Effector CD4-positive, alpha-beta T cell (primary cell): ENCODE measurements around the gene ERCC2.

Source experiments
- DNase-seq: peaks from one replicate; pipeline ENCODE4 v3.0.0-alpha.2; 2020

Gene ERCC2

DNA sequence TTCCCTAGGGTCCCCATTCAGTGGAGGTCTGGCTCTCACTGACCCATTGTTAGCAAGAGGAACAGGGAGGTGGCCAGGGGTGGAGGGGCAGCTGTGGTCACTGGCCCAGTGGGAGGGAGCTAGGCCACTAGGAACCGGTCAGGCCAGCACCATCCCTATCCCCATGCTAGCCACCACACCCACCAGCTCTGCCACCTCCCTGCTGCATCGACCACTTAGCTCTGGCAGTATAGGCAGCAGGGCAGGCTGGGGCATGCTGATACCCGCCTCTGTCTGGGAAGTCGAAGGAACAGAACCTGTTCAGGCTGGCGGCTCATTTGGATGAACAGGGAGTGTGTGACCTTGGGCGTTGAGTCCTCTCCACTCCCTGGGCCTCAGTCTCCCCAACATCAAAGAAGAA is 29.8 kb upstream of the ERCC2 start:
- DNase-seq: no peak

DNA sequence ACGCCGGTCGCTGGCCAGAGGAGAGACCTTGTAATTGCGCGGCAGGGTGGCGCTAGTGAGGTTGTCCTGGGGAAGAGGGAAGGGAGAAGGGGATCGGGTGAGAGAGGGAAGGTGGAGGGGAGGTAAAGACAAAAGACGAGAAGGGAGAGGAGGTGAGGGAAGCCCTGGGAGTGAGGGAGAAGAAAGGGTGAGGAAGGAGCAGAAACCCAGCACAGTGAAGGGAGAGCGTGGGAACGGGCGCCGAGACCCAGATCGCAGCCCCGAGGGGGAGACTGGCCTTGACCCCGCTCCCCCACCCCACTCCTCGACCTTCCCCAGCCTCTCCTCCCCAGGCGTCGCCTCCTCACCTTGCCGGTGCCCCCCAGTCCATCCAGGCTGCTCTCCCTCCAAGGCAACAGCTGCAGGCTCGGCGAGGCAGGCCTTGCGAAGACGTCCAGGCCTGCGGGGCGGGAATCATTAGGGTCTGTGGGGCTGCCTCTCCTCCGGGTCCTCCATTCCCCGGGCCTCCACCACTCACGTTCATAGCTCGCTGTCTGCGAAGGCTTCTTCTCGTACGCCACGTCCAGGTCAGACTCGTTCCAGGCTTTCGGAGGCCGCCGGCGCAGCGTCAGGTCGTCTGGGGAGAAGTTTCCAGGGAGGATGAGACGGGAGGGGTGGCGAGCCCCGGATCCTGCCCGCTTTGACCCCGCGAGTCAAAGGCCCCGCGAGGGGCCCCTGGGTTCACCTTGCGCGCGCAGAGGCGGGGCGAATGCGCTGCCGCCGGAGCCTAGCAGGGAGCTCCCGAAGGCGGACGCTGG is 25.6 kb upstream of the ERCC2 start:
- no peak for DNase-seq

DNA sequence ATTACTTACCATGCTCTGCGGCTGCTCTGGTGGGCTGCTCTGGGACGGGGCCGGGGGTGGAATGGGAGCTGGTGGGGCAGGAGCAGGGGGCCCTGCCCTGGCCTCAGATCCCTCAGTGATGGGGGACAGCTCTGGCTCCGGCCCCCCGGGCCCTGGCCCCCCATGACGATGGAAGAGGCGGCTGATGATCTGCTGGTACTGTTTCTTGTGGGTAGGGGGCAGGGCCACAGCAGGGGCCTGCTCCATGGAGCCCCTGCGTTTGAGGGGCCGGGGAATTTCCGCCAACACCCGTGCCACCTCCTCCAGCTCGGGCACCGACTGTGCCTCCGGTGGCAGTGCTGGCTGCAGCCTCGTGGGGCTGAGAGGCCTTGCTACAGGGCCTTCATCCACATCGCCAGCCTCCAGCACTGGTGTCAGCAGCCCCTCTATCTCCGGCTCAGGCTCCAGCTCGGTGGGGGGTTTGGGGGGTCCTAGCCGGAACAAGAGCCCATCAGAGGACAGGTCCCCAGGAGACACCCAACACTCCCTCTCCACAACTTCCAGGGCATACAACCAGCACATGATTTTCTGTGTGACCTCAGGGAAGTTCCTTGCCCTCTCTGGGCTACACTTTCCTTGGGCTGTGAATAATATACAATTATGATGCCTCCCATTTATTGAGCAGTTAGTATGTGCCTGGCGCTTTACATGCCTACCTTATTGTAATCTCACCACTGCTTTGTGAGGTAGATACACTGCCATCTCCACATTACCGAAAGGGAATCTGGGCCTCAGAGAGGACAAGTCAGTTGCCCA is 21.7 kb upstream of the ERCC2 start:
- no peak for DNase-seq

DNA sequence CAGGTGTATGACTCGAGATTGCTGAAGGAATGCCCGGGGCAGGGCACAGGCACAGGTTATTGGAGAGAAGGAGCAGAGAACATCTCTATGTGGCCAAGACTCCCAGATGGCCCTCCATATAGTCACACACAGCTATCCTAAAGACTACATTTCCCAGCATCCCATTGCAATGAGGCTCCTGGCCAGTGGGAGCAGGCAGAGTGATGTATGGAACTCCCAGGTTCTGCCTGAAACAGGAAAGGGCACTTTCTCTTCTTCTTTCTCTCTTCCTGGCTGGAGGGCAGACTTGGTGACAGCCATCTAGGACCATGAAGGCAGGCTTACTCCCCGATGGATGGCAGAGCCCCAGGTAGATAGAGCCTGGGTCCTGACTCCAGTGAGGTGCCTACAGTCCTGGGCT is 21.0 kb upstream of the ERCC2 start:
- no peak for DNase-seq

DNA sequence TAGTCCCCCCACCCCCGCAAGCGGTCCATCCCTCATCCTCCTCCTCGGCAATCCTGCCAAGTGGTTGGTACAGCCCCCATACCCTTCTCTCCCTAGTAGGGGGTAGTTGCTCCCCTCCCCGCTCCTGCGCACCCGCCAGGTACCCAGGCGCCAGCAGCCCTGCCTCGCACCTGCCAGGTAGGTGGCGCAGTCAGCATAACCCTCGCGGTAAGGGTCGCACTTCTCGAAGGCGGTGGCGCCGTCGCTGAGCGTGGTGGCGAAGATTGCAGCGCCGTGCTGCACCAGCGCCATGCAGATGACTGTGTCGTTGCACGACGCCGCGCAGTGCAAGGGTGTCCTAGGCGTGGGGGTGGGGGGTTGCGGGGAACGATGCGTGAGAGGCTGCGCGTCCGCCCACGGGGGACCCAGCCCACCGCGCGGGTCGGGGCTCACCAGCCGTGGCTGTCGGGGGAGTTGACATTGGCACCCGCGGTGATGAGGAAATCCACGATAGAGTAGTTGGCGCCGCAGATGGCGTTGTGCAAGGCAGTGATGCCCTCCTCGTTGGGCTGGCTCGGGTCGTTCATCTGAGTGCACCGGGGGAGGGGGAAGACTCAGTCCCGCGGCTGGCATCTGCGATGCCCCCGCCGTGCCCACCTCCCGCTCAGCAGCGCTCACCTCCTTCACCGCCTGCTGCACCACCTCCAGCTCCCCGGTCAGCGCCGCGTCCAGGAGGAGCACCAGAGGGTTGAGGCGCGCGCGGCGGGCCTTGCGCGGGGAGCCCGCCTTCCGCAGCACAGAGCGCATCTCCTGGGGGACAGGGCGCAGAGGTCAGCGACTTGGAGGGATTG is 15.2 kb upstream of the ERCC2 start:
- no peak for DNase-seq

DNA sequence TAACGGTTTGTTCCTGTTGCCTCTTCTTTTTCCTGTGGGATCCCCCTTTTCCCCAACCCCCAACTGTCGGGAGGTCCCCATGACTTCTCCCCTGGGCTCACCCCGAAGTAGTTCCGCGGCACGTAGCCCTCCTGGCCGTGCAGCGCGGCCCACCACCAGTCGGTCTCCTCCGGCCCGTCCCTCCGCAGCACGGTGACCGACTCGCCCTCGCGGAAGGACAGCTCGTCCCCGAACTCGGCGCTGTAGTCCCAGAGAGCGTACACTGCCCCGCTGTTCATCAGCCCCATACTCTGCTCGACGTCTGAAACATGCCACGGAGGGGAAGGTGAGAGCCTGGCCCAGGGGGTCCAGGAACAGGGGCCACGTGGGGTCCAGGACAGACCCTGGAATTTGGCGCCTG is 12.1 kb upstream of the ERCC2 start:
- DNase-seq: no peak

DNA sequence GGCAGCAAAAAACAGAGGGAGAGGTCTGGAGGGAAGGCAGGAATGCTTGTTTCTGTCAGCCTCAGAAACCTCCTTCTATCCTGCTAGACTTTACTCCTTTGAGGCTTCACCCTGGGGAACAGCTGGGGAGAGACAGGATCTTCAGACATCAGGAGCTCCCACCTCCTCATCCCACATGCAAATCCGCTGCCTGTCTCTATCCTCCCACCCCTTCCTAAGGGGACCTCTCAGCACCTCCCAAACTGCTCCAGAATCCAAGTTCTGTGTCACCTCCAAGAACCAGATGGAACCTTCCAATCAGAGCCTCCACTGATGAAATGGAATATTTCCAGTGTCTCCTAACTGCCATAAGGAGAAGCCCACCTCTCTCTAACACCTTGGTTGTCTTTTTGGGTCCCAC is 9.7 kb upstream of the ERCC2 start:
- no peak for DNase-seq

DNA sequence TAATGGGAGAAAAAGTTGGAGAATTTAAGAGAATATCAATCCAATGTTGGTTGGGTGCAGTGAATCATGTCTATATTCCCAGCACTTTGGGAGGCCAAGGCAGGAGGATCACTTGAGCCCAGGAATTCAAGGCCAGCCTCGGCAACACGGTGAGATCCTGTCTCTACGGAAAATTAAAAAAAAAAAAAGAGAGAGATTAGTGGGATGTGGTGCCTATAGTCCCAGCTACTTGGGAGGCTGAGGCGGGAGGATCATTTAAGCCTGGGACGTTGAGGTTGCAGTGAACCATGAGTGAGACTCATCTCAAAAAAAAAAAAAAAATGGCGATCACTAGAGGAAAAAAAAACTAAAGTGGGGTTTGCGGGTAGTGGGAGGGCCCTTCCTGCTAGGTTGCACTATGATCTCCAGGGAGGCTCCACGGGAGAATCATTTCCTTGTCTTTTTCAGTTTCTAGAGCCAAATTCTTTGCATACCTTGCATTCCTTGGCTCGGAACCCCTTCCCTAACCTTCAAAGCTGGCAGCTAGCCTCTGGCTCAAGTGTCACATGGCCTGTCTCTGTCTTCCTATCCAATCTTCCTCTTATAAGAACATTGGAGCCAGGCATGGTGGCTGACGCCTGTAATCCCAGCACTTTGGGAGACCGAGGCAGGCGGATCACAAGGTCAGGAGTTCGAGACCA is 5.8 kb upstream of the ERCC2 start:
- DNase-seq: no peak

DNA sequence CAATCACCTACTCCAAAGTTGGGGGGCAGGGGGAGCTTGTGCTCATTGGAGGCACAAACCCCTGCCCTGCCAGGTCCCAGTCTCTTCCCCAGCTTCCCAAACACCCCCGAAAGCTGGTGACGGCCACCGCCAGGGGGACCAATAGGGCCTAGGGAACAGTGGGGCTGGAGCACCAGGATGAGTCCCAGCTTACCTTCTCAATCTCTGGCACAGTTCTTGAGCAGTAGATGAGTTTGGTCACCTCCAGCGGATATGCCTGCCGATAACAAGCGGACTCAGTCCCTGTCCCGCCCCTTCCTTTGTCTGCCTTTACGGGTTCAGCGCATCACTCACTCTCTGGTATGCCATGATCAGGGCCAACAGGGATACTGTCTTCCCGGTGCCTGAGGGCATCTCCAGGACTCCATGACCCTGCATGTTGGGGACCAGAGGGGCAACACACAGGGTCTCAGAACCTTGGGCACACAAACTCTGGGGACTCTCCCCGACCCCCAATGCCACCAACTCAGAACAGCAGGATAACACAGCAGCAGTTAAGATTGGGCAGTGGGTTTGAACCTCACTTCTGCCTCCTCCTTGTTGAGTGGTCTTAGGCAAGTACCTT is 1.5 kb downstream of the ERCC2 start:
- no peak for DNase-seq

DNA sequence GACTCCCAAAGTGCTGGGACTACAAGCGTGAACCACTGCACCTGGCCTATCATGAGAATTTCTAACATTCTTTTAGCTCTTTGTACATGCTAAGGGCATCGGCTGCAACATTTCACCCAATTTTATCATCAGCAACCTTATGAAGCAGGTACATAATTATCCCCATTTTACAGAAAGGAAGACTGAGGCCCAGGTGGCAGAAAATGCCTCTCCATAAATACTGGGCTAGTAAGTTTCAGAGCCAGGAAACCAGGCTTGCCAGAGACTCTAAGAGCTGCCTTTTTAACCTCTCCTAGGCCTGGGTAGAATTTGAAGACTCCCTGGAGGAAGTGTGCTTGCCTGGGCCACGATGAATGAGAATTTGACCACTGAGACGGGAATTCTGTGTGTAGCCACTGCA is 2.2 kb downstream of the ERCC2 start:
- DNase-seq: no peak

DNA sequence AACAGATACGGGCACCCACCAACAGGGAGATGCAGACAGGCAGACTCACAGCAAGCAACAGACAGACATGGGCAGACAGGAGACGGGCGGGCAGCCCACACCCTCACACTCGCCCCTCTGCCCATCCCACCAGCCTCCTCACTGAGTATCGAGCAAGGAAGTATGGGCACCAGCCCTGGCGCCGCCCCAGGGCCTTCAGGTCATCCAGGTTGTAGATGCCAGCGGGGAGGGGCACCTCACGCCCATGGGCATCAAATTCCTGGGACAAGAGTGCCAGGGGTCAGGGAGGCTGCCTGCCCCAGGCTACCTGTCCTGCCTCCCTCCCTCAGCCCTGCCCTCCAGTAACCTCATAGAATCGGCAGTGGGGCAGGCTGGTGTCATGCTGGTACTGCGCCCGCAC is 5.7 kb downstream of the ERCC2 start:
- DNase-seq: no peak

DNA sequence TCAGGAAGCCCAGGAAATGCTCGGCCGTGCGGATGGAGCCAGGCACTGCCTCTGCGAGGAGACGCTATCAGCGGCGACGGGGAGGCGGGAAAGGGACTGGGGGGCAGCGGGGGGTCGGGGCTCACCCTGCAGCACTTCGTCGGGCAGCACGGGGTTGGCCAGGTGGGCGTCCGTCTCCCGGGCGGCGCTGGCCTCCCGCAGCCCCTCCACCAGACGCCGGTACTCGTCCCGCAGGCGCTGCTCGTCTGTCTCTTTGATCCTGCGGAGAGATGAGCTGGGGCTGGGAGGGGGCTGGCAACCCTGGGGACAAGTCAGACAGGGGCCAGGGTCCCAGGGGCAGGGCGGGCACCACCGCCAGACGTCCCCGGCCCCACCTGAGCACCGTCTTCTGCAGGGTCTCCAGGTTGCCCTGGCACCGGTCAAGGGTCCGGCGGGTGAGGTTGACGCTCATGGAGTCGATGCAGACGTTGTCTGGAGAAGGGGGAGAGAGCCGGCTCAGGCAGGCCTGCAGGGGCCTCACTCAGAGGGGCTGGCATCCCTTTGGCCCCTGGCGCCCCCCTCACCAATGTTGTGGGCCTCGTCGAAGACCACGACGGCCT is 6.4 kb downstream of the ERCC2 start:
- DNase-seq: no peak

DNA sequence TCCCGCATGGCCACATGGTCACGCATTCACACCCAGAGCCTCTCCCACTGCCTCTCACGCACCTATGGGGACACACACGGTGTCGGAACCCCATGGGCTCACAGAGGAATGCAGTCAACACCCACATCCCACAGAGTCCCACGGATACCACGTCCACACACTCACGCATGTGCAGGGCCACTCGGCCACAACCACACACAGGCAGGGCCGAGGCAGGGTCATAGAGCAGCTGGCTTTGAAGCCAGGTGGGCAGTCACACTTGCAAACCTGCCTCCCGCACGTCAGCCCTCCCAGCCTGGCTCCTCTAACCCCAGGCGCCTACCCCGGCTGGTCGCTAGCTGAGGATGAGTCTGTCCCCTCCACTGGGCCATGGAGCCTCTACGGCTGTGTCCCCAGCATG is 8.1 kb downstream of the ERCC2 start:
- DNase-seq: no peak

DNA sequence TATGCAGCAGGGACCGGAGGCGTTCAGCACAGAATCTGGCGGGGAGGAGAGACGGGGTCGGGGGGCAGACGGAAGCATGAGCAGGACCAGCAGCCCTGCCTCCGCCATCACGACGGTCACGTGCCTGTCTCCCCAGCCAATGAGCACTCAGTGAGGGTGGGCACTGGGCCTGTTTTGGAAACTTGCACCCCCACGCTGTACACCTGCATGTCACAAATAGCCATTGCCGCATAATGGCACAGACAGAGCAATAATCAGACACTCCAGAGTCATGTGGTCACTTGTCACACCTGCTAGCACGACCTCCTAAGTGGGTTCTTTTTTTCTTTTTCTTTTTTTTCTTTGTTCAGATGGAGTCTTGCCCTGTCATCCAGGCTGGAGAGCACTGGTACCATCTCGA is 8.8 kb downstream of the ERCC2 start:
- no peak for DNase-seq

DNA sequence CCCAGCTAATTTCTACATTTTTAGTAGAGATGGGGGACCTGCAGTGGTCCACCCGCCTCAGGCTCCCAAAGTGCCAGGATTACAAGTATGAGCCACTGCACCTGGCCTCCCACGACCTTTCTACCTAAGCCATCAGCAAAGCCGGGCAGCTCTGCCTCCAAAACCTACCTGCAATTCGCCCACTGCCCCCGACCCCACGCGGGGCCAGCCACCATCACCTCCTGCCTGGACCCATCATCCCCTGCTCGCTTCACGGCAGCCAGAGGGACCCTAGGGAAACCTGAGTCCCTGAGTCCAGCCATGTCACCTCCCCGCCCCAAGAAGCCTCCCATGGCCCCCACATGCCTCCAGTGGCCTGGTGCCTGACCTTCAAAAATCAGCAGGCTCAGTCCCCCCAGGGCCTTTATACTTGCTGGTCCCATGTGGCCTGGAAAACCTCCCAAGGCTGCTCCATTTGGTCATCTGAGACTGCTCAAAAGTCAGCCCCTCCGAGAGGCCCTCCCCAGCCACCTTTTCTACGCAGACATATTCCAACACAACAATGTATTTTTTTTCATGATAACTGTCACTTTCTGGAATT is 12.1 kb downstream of the ERCC2 start:
- DNase-seq: no peak

DNA sequence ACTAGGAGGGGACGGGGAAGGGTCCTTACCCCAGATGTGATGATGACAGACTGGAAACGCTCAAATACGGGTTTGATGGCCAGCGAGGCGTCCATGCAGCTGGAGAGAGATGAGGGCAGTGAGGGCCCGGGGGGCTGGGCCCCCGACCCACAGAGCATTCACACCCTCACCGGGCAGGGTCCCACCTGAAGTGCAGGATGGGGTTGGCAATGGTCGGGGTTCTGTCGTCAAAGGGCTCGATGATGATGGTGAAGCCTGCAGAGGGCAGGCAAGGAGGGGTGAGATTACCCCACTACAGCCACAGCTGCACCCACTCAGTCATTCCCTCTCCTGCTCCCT is 13.0 kb downstream of the ERCC2 start:
- no peak for DNase-seq

DNA sequence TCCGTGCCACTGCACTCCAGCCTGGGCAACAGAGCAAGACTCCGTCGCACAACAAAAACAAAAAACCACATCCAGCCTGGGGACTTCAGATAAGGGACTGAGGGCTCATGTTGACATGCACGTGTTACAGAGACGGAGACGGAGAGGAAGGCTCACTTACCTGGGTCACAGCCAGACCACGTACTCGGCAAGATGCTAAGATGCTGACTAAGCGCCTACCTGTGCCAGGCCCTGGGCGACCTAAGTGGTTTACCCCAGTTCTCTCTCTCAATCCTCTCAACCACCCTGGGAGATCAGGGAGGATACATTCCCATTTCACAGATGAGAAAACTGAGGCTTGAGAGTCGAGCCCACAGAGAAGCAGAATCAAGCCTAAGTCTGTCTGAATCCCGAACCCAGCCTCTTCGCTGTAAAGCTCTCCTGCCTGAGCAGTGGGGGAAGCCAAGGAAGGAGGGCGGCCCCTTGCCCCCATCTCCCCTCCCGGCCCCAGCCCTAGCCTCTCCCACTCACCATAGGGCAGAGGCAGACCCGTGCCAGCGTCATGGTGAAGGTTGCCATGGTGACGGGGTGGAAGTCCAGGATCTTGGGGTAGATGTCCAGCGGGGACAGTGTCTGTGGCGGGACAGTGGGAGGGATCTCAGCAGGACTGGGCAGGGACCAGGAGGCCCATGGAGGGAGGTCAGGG is 13.5 kb downstream of the ERCC2 start:
- DNase-seq: no peak

DNA sequence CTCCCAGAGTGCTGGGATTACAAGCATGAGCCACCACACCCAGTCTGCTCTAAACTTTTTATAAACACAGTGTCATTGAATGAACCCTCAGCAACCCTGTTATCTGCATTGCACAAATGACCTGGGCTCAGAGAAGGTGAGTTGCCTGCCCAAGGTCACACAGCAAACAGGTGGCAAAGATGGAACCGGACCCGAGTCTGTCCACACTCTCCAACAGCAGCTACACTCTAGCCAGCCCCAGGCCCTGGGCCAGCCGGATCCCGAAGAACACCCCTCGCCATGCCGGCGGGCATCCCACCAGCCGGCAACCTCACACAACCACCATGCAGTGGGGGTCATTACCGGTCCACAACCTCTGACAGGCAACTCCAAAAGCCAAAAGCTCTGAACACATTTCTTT is 14.5 kb downstream of the ERCC2 start:
- DNase-seq: no peak

DNA sequence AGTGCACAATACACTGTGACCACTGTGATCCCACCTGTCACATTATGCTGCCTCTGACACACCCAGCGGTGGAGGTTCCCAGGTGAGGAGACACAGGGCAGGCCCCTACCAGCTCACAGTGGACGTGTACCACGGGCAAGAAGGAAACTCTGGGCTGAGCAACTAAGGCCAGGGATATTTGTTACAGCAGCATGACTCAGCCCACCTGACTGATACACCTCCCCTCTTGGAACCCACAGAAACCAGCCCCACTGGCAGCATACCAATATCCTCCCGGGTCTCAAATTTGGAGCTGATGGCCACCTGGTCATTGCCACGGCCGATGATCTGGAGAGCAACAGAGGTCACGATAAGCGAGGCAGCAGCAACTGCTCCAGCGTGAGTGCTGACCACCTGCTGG is 15.0 kb downstream of the ERCC2 start:
- DNase-seq: no peak

DNA sequence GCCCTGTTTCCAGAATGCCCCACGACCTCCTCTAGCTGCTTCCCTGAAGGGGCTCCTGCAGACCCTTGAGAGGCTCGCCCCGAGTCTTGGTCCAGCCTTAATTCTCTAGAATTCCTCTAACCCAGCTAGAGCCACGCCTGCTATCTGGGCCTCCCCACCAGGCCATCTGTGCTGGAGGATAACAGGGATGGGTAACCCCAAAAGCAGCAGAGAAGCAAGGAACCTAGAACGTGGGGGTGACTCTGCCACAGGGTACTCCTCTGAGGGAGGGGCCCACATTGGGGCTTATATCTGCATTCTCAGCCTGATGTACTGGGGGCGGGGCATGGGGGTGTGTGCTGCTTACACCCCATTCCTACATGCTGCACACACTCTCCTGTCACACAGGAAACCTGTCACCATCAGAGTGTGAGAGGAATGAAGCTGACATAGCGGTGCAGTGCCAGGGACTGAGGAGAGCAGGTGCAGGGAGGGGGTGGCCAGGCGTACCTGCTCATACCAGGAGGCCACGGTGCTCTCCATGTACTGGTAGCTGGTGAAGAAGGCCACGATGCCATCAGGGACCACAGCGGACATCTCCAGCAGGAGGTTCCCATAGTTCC is 16.0 kb downstream of the ERCC2 start:
- no peak for DNase-seq
